CD4-positive, alpha-beta memory T cell (primary cell): ENCODE results near the gene DUSP9. TPM values are rescaled to one million over a fixed set of nuclear protein-coding genes. Genes with fewer than 3 reads are reported as not detected.
"Not testable (repeated sequence)": the region's sequence is repeated elsewhere in the genome, so short reads cannot be mapped to it uniquely, and the experiment has no call there.

Source experiments
- CTCF ChIA-PET: fragments of 350-600 bp; sonication (Branson Sonifier 250); formaldehyde crosslinking; loops from one replicate; lab custom pipeline; 2021; ENCODE audit warnings: inconsistent platforms; ENCODE audit not compliant: partially characterized antibody; lab: Charles Lee
- POLR2A ChIA-PET: fragments of 350-600 bp; sonication (Branson Sonifier 250); formaldehyde crosslinking; loops from one replicate; lab custom pipeline; 2021; ENCODE audit not compliant: partially characterized antibody; lab: Charles Lee
- DNase-seq, 5 donors: peaks; one replicate each; pipeline versions ENCODE4 v3.0.0 to v3.0.0-alpha.2; 2020 to 2022; ENCODE audit warnings: mixed read lengths in 1 of 5
- H3K27ac ChIP-seq: one replicate; pipeline ENCODE4 v1.7.0; 2013; ENCODE audit warnings: low read depth, low read length
- H3K27me3 ChIP-seq: 2 replicates; pipeline ENCODE4 v1.7.0; 2013; ENCODE audit warnings: mild to moderate bottlenecking, low read length, moderate library complexity; ENCODE audit not compliant: insufficient read depth
- H3K36me3 ChIP-seq: 2 replicates; pipeline ENCODE4 v1.7.0; 2013; ENCODE audit warnings: mild to moderate bottlenecking, low read length, moderate library complexity; ENCODE audit not compliant: insufficient read depth
- H3K4me1 ChIP-seq: 2 replicates; pipeline ENCODE4 v1.7.0; 2013; ENCODE audit warnings: mild to moderate bottlenecking, low read length, moderate library complexity; ENCODE audit not compliant: insufficient read depth
- H3K4me3 ChIP-seq, 2 donors: one replicate each; pipeline ENCODE4 v1.7.0; 2013; ENCODE audit warnings: low read length in 2 of 2, mild to moderate bottlenecking in 1 of 2
- H3K9me3 ChIP-seq, 2 donors: one replicate each; pipeline ENCODE4 v1.7.0; 2013; ENCODE audit warnings: low read length in 2 of 2, control low read depth in 1 of 2; ENCODE audit not compliant: control insufficient read depth in 1 of 2
- H3K27ac Mint-ChIP-seq, 7 donors: one replicate each; pipeline ENCODE4 v1.8.0; 2020 to 2021; ENCODE audit warnings: mixed read lengths in 7 of 7, mild to moderate bottlenecking in 6 of 7, inconsistent platforms in 3 of 7, moderate library complexity in 3 of 7
- H3K27me3 Mint-ChIP-seq, 2 donors: one replicate each; pipeline ENCODE4 v1.8.0; 2020 to 2021; ENCODE audit warnings: mixed read lengths in 2 of 2
- H3K36me3 Mint-ChIP-seq, 2 donors: one replicate each; pipeline ENCODE4 v1.8.0; 2020 to 2021; ENCODE audit warnings: mixed read lengths in 2 of 2, inconsistent platforms in 1 of 2, mild to moderate bottlenecking in 1 of 2
- H3K4me1 Mint-ChIP-seq, 4 donors: one replicate each; pipeline ENCODE4 v1.8.0; 2020 to 2021; ENCODE audit warnings: mixed read lengths in 4 of 4, mild to moderate bottlenecking in 1 of 4
- H3K4me3 Mint-ChIP-seq, 8 donors: one replicate each; pipeline ENCODE4 v1.8.0; 2020 to 2021; ENCODE audit warnings: mixed read lengths in 8 of 8, mild to moderate bottlenecking in 7 of 8, moderate library complexity in 6 of 8, inconsistent platforms in 3 of 8
- H3K9me3 Mint-ChIP-seq, 8 donors: one replicate each; pipeline ENCODE4 v1.8.0; 2020 to 2021; ENCODE audit warnings: mixed read lengths in 8 of 8, mild to moderate bottlenecking in 5 of 8, inconsistent platforms in 3 of 8, moderate library complexity in 1 of 8
- intact Hi-C: fragments of 100-400 bp; cut with micrococcal nuclease; formaldehyde crosslinking; loops from one replicate; pipeline ENCODE4 v1.15.1; 2023
- polyA plus RNA-seq, 2 donors: library from polyadenylated mRNA; unstranded; fragments of 300-500 nt; fragmentation: Illumina TruSeq; gene quantifications; one replicate each; pipeline ENCODE4 v1.2.3, GENCODE V29; 2021
- total RNA-seq, 2 experiments: library from RNA; stranded (reverse); gene quantifications; one replicate each; pipeline ENCODE4 v1.2.3, GENCODE V29; 2021

The DUSP9 gene
- total and polyA plus RNA-seq, 4 experiments from 2014 or later = not detected

DNA sequence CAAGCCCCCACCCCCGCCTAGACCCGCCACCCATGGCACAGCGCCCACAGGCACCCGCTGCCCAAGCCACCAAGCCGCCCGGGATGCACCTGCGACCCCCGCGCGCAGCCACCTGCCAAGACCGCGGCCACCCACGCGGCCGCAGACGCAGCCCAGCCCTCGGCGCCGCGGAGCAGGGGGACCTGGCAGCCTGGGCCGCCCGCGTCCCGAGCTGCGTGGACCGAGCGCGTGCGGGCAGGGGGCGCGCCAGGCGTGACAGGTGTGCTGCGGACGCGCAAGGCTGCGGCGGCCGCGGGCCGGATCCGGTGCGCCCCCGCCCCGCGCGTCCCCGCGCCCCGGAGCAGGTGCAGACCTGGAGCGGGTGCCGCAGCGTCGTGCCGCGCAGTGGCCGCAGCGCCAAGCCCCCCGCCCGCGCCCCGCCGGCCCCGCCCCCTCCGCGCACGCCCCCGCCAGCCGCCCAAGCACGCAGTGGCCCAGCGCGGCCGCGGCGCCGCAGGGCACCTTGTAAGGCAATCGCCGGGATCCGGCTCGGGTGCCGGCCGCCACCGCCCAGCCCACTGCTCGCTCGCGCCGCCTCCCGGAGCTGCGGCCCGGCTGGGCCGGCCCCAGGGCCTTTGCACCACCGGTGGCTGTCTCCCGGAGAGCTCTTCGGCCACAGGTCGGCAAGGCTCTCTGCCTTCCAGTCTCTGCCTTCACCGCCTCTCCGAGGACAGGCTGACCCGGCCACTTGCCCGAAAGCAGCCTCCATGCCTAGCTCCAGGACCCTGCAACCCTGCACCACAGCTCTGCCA lies 26.6 kb downstream of the DUSP9 start, which contains the start of gene PNCK:
Gene PNCK, minus strand, starts transcription at position 386 of the 791 bp plus-strand sequence. CDS start 737 bp downstream, outside the sequence.
- Histone ChIP-seq H3K4me1 (no peaks in the 10 kb centered on the region), H3K4me3 (no peak within 1 kb of the TSS), H3K9me3 (no peaks in the 10 kb centered on the region), H3K27ac (no peak within 1 kb of the TSS), H3K27me3 (no peaks in the 10 kb centered on the region), H3K36me3 (no peaks in the 10 kb centered on the region)
- Mint-ChIP-seq H3K27ac (peak within 1 kb of the TSS in 1 of 7 donors; percentile 3), H3K36me3 (no peaks in the 10 kb centered on the region), H3K4me3 (peak within 1 kb of the TSS in 7 of 8 donors; percentile 29 to 66 (median 39)), H3K4me1 (peaks cover 0 to 7% (median 2%) of the 10 kb centered on the region in 4 donors), H3K27me3 (peaks cover 14 to 16% of the 10 kb centered on the region in 2 donors), H3K9me3 (no peaks in the 10 kb centered on the region)
- intact Hi-C loops = no loop called here
- DNase-seq = no peak
- ChIA-PET POLR2A (no interaction called here), CTCF (no interaction called here)

DNA sequence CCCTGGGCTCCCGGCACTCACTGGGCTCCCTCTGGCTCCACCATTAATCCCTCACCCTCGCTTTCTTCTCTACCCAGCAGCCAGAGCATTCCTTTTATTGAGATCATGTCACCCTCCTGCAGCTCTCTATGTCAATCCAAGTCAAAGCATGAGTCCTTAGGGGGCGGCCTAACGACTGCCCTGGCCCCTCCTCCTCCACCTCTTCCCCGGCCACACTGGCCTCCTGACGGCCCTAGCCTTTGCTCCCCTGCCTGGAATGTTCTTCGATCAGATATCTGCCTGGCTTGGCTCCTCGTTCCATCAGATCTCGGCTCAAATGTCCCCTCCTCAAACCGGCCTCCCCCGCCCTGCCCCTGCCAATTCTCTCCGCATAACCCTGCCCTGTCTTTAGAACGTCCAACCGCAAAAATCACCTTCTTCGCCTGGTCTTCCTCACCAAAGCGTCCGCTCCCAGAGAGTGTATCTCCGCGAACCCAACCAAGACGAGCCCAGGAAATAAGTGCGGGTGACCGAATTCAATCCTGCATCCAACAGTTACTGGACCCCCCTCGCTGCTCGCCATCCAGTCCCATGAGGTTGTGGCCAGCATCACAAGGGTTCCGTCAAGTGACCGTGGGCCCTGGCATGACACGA lies 27.3 kb downstream of the DUSP9 start:
- peaks cover 0 to 7% (median 2%) of the 10 kb centered on the region in 4 donors for H3K4me1 Mint-ChIP-seq
- CTCF ChIA-PET = no interaction called here
- peak overlapping the region in 1 of 7 donors; percentile 3 for H3K27ac Mint-ChIP-seq
- no peaks in the 10 kb centered on the region for H3K9me3 ChIP-seq
- POLR2A ChIA-PET = no interaction called here
- no peak overlapping the region for H3K27ac ChIP-seq
- intact Hi-C loops = no loop called here
- DNase-seq = no peak
- H3K9me3 Mint-ChIP-seq = no peaks in the 10 kb centered on the region
- no peaks in the 10 kb centered on the region for H3K4me1 ChIP-seq
- no peaks in the 10 kb centered on the region for H3K27me3 ChIP-seq
- H3K36me3 Mint-ChIP-seq = no peaks in the 10 kb centered on the region
- H3K36me3 ChIP-seq = no peaks in the 10 kb centered on the region
- H3K4me3 Mint-ChIP-seq = peak overlapping the region in 4 of 8 donors; percentile 32 to 66 (median 43)
- peaks cover 14 to 16% of the 10 kb centered on the region in 2 donors for H3K27me3 Mint-ChIP-seq
- no peak overlapping the region for H3K4me3 ChIP-seq

DNA sequence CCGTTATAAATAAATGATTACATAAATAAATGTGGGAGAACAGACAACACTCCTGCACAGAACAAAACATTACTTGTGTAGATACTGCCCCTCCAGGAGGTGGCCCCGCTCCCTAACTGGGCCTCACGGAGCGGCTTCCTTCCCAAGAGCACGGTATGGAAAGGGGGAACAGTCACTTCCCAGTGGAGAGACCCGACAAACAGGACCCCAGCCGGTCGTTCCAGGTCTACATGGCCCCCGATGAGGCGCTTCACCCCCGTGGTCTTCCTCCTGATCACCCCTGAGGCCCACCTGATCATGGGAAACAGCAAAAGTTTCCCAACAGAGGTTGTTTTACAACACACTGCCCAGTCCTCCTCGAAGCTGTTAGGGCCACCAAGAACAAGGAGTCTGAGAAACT lies 34.2 kb downstream of the DUSP9 start:
- no peaks in the 10 kb centered on the region for H3K36me3 ChIP-seq
- POLR2A ChIA-PET = no interaction called here
- CTCF ChIA-PET = no interaction called here
- peaks cover 0 to 1% (median 0%) of the 10 kb centered on the region in 8 donors for H3K9me3 Mint-ChIP-seq
- no peaks in the 10 kb centered on the region for H3K4me1 Mint-ChIP-seq
- H3K27me3 ChIP-seq = no peaks in the 10 kb centered on the region
- no peak overlapping the region for H3K27ac Mint-ChIP-seq
- no peak for DNase-seq
- no peak overlapping the region for H3K27ac ChIP-seq
- H3K36me3 Mint-ChIP-seq = no peaks in the 10 kb centered on the region
- H3K4me3 ChIP-seq = no peak overlapping the region
- intact Hi-C loops = no loop called here
- no peaks in the 10 kb centered on the region for H3K9me3 ChIP-seq
- H3K4me3 Mint-ChIP-seq = no peak overlapping the region
- H3K27me3 Mint-ChIP-seq = peaks cover under 1 to 2% of the 10 kb centered on the region in 2 donors
- no peaks in the 10 kb centered on the region for H3K4me1 ChIP-seq

DNA sequence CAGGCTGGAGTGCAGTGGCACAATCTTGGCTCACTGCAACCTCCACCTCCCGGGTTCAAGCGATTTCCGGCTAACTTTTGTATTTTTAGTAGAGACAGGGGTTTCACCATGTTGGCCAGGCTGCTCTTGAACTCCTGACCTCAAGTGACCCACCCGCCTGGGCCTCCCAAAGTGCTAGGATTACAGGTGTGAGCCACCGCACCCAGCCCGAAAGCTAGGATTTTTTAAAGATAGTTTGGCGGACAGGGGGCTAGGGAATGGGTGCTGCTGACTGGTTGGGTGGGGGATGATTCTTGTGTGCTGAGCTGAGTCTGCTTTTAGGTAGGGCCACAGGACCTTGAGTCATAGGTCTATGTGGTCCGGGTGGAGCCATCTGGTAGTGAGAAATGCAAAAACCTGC lies 36.5 kb downstream of the DUSP9 start:
- H3K4me1 ChIP-seq, H3K4me1 Mint-ChIP-seq, H3K36me3 ChIP-seq, CTCF ChIA-PET, POLR2A ChIA-PET, H3K9me3 ChIP-seq, DNase-seq, H3K4me3 ChIP-seq, H3K27ac ChIP-seq, H3K27me3 ChIP-seq, intact Hi-C loops, H3K36me3 Mint-ChIP-seq, H3K27ac Mint-ChIP-seq, H3K27me3 Mint-ChIP-seq, H3K9me3 Mint-ChIP-seq, H3K4me3 Mint-ChIP-seq: not testable (repeated sequence)

DNA sequence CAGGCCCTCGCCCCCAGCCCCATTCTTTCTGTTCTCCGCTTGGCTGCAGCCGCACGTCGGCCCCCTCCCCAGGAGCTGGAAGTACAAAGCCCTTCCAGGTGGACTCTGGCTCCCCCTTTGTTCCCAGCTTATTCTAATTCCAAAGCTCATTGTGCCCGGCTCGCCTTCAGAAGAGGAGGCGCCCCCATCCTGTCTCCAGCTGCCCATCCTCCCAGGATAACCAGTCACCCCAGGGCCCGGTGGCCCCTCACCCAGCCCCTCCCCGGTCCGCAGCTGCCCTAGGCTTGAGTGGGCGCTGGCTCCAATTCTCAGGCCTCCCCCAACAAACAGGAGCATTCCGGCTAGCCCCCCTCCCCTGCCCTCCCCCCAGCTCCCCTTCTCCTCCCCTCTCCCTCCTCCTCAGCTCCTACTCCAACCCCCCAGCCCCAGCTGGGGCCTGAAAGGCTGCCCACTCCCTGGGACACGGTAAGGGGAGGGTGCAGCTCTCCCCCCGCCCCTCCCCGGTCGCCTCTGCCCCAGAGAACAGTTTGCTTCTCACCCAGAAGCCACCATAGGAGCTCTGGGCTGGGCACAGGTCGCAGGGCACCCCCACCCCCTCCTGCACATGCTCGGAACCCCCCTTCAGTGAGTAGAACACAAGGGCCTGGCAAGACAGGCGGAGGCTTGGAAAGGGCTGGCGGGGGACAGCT lies 37.6 kb downstream of the DUSP9 start:
- H3K36me3 Mint-ChIP-seq = no peaks in the 10 kb centered on the region
- Histone ChIP-seq H3K27ac (no peak overlapping the region), H3K4me1 (no peaks in the 10 kb centered on the region), H3K27me3 (no peaks in the 10 kb centered on the region), H3K4me3 (no peak overlapping the region), H3K36me3 (no peaks in the 10 kb centered on the region), H3K9me3 (no peaks in the 10 kb centered on the region)
- H3K4me1 Mint-ChIP-seq = no peaks in the 10 kb centered on the region
- no peak overlapping the region for H3K27ac Mint-ChIP-seq
- peak in 1 of 5 donors; percentile 17 for DNase-seq
- intact Hi-C loops = loop anchor here (5.0 kb wide), 2 partner anchors 38 to 268 kb away; partner anchors contain the start of genes ABCD1 and BCAP31
- H3K27me3 Mint-ChIP-seq = peaks cover 0 to 2% of the 10 kb centered on the region in 2 donors
- ChIA-PET CTCF (interaction anchor here (0.6 to 1.6 kb wide), 5 partner anchors 8 to 743 kb away, joined by 3 to 4 read pairs (median 3); no protein-coding TSS in a partner anchor), POLR2A (interaction anchor here (0.6 kb wide), 2 partner anchors 38 to 56 kb away, joined by 3 read pairs; no protein-coding TSS in a partner anchor)
- H3K4me3 Mint-ChIP-seq = no peak overlapping the region
- peaks cover 0 to 1% (median 0%) of the 10 kb centered on the region in 8 donors for H3K9me3 Mint-ChIP-seq

DNA sequence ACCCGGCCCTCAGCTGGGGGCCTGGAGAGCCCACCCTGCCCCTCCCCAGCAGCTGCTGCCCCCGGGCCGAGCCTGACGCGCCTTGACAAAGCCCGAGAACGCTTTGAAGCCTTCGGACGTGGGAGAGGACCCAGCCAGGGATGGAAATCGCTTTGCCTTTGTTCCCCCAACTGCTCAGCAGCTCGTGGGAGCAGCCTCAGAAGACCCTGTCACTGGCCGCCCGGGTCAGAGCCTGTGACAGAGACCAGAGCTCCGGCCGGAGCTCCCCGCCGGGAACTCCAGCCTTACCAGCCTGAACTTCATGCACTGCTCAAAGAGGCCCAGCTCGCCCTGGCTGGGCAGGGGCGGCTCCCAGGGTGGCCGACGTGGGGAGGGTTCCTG lies 38.1 kb downstream of the DUSP9 start:
- H3K9me3 Mint-ChIP-seq = peaks cover 0 to 1% (median 0%) of the 10 kb centered on the region in 8 donors
- no peaks in the 10 kb centered on the region for H3K27me3 Mint-ChIP-seq
- no peak overlapping the region for H3K4me3 Mint-ChIP-seq
- no peak overlapping the region for H3K27ac ChIP-seq
- no peak overlapping the region for H3K27ac Mint-ChIP-seq
- H3K4me3 ChIP-seq = no peak overlapping the region
- no peaks in the 10 kb centered on the region for H3K4me1 ChIP-seq
- no peaks in the 10 kb centered on the region for H3K4me1 Mint-ChIP-seq
- no peaks in the 10 kb centered on the region for H3K36me3 ChIP-seq
- no peaks in the 10 kb centered on the region for H3K36me3 Mint-ChIP-seq
- no peak for DNase-seq
- ChIA-PET CTCF (interaction anchor here (0.6 to 1.6 kb wide), 4 partner anchors 23 to 743 kb away, joined by 3 to 4 read pairs (median 3); no protein-coding TSS in a partner anchor), POLR2A (interaction anchor here (0.6 kb wide), 2 partner anchors 38 to 57 kb away, joined by 3 read pairs; no protein-coding TSS in a partner anchor)
- no peaks in the 10 kb centered on the region for H3K27me3 ChIP-seq
- intact Hi-C loops = loop anchor here (5.0 kb wide), 2 partner anchors 37 to 267 kb away; partner anchors contain the start of genes ABCD1 and BCAP31
- no peaks in the 10 kb centered on the region for H3K9me3 ChIP-seq
